HepG2 (cell line): ENCODE data around the gene RANBP2. TPM values are rescaled to one million over a fixed set of nuclear protein-coding genes. Genes with fewer than 3 reads are reported as not detected.
A peak's percentile ranks its signal among the peaks of the same experiment; 100 is the strongest.

Experiments used
- BHLHE40 ChIP-seq: IDR thresholded peaks from 2 replicates; pipeline ENCODE4 v1.6.1; 2011; ENCODE audit warnings: low read length, improper control_type of control experiment
- CBFB ChIP-seq: sonication (generic); formaldehyde crosslinking; IDR thresholded peaks from 2 replicates; pipeline ENCODE4 v1.4.0; 2020; ENCODE audit warnings: missing genetic modification reagents
- HNRNPLL ChIP-seq: fragments of 200-400 bp; formaldehyde crosslinking; IDR thresholded peaks from 2 replicates; pipeline ENCODE4 v1.6.1; 2017; ENCODE audit warnings: mild to moderate bottlenecking, low read depth, low read length; ENCODE audit not compliant: poor library complexity, severe bottlenecking
- MLLT10 ChIP-seq: sonication (generic); formaldehyde crosslinking; IDR thresholded peaks from 2 replicates; pipeline ENCODE4 v1.4.0; 2020; ENCODE audit warnings: missing genetic modification reagents
- PPARG ChIP-seq: conservative IDR thresholded peaks from 2 replicates; pipeline ENCODE4 v1.6.1; 2016; ENCODE audit warnings: missing biosample characterization, missing genetic modification reagents
- SMARCC2 ChIP-seq: fragments of 450-650 bp; IDR thresholded peaks from 2 replicates; pipeline ENCODE4 v1.6.1; 2017; ENCODE audit warnings: antibody characterized with exemption, mild to moderate bottlenecking
- SRY ChIP-seq: sonication (generic); formaldehyde crosslinking; IDR thresholded peaks from 2 replicates; pipeline ENCODE4 v1.8.0; 2022; ENCODE audit warnings: mild to moderate bottlenecking, missing genetic modification reagents
- ZKSCAN5 ChIP-seq: sonication (generic); formaldehyde crosslinking; IDR thresholded peaks from 2 replicates; pipeline ENCODE4 v1.5.1; 2020; ENCODE audit warnings: mild to moderate bottlenecking, missing genetic modification reagents
- ZNF253 ChIP-seq: sonication (generic); formaldehyde crosslinking; IDR thresholded peaks from 2 replicates; pipeline ENCODE4 v1.8.0; 2022; ENCODE audit warnings: mild to moderate bottlenecking, missing genetic modification reagents, borderline replicate concordance
- ZNF274 ChIP-seq: sonication (generic); formaldehyde crosslinking; IDR thresholded peaks from 2 replicates; pipeline ENCODE4 v1.5.1; 2020; ENCODE audit warnings: mild to moderate bottlenecking, missing genetic modification reagents
- ZNF33B ChIP-seq: sonication (generic); formaldehyde crosslinking; IDR thresholded peaks from 2 replicates; pipeline ENCODE4 v1.5.1; 2020; ENCODE audit warnings: mild to moderate bottlenecking, missing genetic modification reagents
- ZNF512B ChIP-seq: sonication (generic); formaldehyde crosslinking; IDR thresholded peaks from 2 replicates; pipeline ENCODE4 v1.5.1; 2020; ENCODE audit warnings: missing genetic modification reagents, mild to moderate bottlenecking, borderline replicate concordance
- ZNF775 ChIP-seq: sonication (generic); formaldehyde crosslinking; IDR thresholded peaks from 2 replicates; pipeline ENCODE4 v1.4.0; 2020; ENCODE audit warnings: missing genetic modification reagents, mild to moderate bottlenecking, moderate library complexity, borderline replicate concordance
- polyA plus RNA-seq, 8 experiments: library from polyadenylated mRNA; depleted of rRNA in 3 of 8; stranded (reverse) in 7 of 8; unstranded in 1 of 8; fragments of >200 nt; fragmentation: Illumina TruSeq in 4 of 8; extraction: Trizol in 4 of 8; gene quantifications; 2 replicates each; pipeline versions ENCODE4 v1.2.1 to v1.2.3, GENCODE V29; 2011 to 2016; ENCODE audit warnings: low read depth in 4 of 8, missing spikeins in 1 of 8, mixed read lengths in 1 of 8; ENCODE audit not compliant: insufficient read depth in 1 of 8
- total RNA-seq, 5 experiments: library from RNA; depleted of rRNA; stranded (reverse); fragments of >200 nt; fragmentation: Illumina TruSeq; extraction: Trizol; gene quantifications; 2 replicates each; pipeline ENCODE4 v1.2.3, GENCODE V29; 2016; ENCODE audit warnings: low read depth in 1 of 5
- TF ChIP-seq, protein P1 (sequence below): sonication (generic); formaldehyde crosslinking; IDR thresholded peaks from 2 replicates; pipeline ENCODE4 v1.5.0; 2020; ENCODE audit warnings: mild to moderate bottlenecking, missing genetic modification reagents
- TF ChIP-seq, protein P2 (sequence below): sonication (generic); formaldehyde crosslinking; IDR thresholded peaks from 2 replicates; pipeline ENCODE4 v1.4.0; 2020; ENCODE audit warnings: mild to moderate bottlenecking, missing genetic modification reagents, borderline replicate concordance

Gene RANBP2
- total and polyA plus RNA-seq, 2 of the 13 experiments (the other 11 are each of a cell fraction or from before 2014, with no cell fraction given), result 12.2 to 87.0 TPM

DNA sequence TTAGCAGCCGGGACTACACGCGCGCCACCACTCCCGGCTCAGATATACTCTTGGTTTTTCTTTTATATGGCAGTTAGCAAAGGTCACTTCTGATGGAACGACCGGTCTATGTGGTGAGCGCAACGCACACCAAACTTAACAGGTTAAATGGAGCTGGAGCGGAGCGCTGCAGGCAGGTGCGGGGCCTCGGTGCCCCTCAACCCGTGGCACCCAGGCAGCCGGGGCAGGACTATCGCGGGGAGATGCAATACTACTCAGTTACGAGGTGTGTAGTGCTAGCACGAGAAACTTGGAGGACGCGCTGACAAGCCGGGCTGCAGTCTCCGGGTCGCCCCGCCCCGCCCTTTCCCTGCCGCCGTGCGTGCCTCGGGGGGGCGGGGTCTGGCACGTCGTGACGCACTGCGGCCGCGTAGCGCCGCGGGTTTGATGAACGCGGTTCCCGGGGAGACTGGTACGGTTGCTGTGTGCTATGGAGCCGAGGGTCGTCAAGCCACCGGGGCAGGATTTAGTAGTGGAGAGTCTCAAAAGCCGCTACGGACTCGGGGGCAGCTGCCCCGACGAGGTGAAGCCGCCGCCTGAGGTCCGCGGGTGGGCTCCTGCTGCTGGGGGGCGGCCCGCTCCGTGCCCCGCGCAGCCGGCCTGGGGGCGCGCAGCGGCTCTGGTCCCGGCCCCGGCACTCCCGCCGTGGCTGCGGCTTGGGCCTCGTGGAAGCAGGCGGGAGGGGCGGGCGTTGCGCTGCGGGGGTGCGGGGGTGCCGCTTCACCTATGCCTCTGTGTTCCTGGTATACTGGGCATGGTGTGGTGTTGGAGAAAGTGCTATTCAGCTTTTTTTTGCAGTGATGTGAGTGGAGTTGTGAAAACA, 67.3 kb downstream of the RANBP2 start, which contains the start of gene CCDC138 (continued):
- TF ChIP-seq ZNF33B (no peak; the same call in none of the 2 replicates), ZKSCAN5 (CRISPR knock-in tag) (no peak), HNRNPLL (peak; percentile 96), BHLHE40 (peak; percentile 30; the same call in 1 of the 2 replicates), MLLT10 (no peak), SRY (CRISPR knock-in tag) (no peak; the same call in 1 of the 2 replicates), ZNF775 (no peak), ZNF253 (CRISPR knock-in tag) (no peak), CBFB (CRISPR knock-in tag) (peak; percentile 61; the same call in 1 of the 2 replicates), PPARG (CRISPR knock-in tag) (0 out of 2 replicates have a peak, but pooled peaks have one; percentile 31), ZNF274 (CRISPR knock-in tag) (peak; percentile 60; the same call in 1 of the 2 replicates), SMARCC2 (no peak), ZNF512B (CRISPR knock-in tag) (no peak; the same call in 1 of the 2 replicates)
- TF ChIP-seq, protein P1, sequence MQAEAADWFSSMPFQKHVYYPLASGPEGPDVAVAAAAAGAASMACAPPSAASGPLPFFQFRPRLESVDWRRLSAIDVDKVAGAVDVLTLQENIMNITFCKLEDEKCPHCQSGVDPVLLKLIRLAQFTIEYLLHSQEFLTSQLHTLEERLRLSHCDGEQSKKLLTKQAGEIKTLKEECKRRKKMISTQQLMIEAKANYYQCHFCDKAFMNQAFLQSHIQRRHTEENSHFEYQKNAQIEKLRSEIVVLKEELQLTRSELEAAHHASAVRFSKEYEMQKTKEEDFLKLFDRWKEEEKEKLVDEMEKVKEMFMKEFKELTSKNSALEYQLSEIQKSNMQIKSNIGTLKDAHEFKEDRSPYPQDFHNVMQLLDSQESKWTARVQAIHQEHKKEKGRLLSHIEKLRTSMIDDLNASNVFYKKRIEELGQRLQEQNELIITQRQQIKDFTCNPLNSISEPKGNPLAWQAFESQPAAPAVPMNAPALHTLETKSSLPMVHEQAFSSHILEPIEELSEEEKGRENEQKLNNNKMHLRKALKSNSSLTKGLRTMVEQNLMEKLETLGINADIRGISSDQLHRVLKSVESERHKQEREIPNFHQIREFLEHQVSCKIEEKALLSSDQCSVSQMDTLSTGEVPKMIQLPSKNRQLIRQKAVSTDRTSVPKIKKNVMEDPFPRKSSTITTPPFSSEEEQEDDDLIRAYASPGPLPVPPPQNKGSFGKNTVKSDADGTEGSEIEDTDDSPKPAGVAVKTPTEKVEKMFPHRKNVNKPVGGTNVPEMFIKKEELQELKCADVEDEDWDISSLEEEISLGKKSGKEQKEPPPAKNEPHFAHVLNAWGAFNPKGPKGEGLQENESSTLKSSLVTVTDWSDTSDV (CRISPR knock-in tag), result no peak
- TF ChIP-seq, protein P2, sequence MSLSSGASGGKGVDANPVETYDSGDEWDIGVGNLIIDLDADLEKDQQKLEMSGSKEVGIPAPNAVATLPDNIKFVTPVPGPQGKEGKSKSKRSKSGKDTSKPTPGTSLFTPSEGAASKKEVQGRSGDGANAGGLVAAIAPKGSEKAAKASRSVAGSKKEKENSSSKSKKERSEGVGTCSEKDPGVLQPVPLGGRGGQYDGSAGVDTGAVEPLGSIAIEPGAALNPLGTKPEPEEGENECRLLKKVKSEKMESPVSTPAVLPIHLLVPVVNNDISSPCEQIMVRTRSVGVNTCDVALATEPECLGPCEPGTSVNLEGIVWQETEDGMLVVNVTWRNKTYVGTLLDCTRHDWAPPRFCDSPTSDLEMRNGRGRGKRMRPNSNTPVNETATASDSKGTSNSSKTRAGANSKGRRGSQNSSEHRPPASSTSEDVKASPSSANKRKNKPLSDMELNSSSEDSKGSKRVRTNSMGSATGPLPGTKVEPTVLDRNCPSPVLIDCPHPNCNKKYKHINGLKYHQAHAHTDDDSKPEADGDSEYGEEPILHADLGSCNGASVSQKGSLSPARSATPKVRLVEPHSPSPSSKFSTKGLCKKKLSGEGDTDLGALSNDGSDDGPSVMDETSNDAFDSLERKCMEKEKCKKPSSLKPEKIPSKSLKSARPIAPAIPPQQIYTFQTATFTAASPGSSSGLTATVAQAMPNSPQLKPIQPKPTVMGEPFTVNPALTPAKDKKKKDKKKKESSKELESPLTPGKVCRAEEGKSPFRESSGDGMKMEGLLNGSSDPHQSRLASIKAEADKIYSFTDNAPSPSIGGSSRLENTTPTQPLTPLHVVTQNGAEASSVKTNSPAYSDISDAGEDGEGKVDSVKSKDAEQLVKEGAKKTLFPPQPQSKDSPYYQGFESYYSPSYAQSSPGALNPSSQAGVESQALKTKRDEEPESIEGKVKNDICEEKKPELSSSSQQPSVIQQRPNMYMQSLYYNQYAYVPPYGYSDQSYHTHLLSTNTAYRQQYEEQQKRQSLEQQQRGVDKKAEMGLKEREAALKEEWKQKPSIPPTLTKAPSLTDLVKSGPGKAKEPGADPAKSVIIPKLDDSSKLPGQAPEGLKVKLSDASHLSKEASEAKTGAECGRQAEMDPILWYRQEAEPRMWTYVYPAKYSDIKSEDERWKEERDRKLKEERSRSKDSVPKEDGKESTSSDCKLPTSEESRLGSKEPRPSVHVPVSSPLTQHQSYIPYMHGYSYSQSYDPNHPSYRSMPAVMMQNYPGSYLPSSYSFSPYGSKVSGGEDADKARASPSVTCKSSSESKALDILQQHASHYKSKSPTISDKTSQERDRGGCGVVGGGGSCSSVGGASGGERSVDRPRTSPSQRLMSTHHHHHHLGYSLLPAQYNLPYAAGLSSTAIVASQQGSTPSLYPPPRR (CRISPR knock-in tag), result no peak
